ENCODE data around the gene NDUFA12. TPM values are rescaled to one million over a fixed set of nuclear protein-coding genes. Genes with fewer than 3 reads are reported as not detected.

NDUFA12 gene
- total RNA-seq, 1 donor from 2014 or later, result 96.5 TPM

- no peak for TF ChIP-seq CTCF (IDR thresholded peaks at IDR 0.05; ENCODE audit: unreplicated experiment)
- no peak for DNase-seq (ENCODE audit: low spot score)
- H3K36me3 Mint-ChIP-seq (ENCODE audit: low read depth, unreplicated experiment), result peaks cover 7% of the 10 kb centered on the region
- H3K4me3 Mint-ChIP-seq (ENCODE audit: unreplicated experiment), result no peak overlapping the region
- no peak overlapping the region for H3K27ac Mint-ChIP-seq (ENCODE audit: unreplicated experiment)
- no peaks in the 10 kb centered on the region for H3K9me3 Mint-ChIP-seq (ENCODE audit: unreplicated experiment)
- no peaks in the 10 kb centered on the region for H3K27me3 Mint-ChIP-seq (ENCODE audit: unreplicated experiment)
- H3K4me1 Mint-ChIP-seq (ENCODE audit: unreplicated experiment), result no peaks in the 10 kb centered on the region
Observed at GRCh38 chr12:95022477-95022876, 19.0 kb upstream of the NDUFA12 start.

DNA sequence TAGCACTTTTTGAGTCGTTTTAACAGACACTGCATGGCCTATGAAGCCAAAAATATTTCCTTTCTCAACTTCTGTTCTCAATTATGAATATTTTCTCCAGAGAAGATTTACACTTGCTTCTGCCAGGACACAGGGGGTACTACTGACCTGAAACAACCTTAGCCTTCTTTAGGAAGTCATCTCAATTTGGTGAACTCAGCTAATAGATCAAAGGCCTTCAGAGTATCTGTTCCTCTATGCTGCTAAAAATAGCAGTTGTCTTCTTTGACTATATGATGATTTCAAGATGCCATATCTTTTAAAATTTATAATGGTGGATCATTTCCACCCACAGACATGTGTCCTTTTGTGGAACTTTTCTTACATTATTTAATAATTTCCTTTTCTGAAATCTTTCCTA is 14.0 kb upstream of the NDUFA12 start:
- DNase-seq (ENCODE audit: low spot score), result no peak
- peaks cover 14% of the 10 kb centered on the region for H3K36me3 Mint-ChIP-seq (ENCODE audit: low read depth, unreplicated experiment)
- no peaks in the 10 kb centered on the region for H3K4me1 Mint-ChIP-seq (ENCODE audit: unreplicated experiment)
- peaks cover 2% of the 10 kb centered on the region for H3K27me3 Mint-ChIP-seq (ENCODE audit: unreplicated experiment)
- H3K27ac Mint-ChIP-seq (ENCODE audit: unreplicated experiment), result no peak overlapping the region
- no peaks in the 10 kb centered on the region for H3K9me3 Mint-ChIP-seq (ENCODE audit: unreplicated experiment)
- H3K4me3 Mint-ChIP-seq (ENCODE audit: unreplicated experiment), result no peak overlapping the region
- TF ChIP-seq CTCF (IDR thresholded peaks at IDR 0.05; ENCODE audit: unreplicated experiment), result no peak

DNA sequence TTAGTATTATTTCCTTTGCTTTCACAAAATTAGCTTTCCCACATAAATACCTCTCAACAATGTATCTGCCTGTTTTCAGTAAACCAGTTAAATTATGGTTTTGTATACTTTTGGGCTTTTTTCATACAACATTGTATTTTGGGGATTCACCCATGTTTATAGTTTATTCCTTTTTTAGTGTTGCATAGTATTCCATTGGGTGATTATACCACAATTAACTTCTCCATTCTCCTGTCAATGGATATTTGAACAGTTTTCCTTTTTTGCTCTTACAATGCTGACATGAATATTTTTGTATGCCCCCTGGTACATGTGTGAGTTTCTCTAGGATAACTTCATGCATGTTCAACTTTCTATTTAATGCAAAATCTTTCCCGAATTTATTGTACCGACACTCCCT is 12.6 kb upstream of the NDUFA12 start:
- H3K9me3 Mint-ChIP-seq (ENCODE audit: unreplicated experiment), result no peaks in the 10 kb centered on the region
- H3K27me3 Mint-ChIP-seq (ENCODE audit: unreplicated experiment), result peaks cover 2% of the 10 kb centered on the region
- TF ChIP-seq CTCF (IDR thresholded peaks at IDR 0.05; ENCODE audit: unreplicated experiment), result no peak
- no peak overlapping the region for H3K27ac Mint-ChIP-seq (ENCODE audit: unreplicated experiment)
- DNase-seq (ENCODE audit: low spot score), result no peak
- H3K36me3 Mint-ChIP-seq (ENCODE audit: low read depth, unreplicated experiment), result peaks cover 11% of the 10 kb centered on the region
- H3K4me1 Mint-ChIP-seq (ENCODE audit: unreplicated experiment), result no peaks in the 10 kb centered on the region
- H3K4me3 Mint-ChIP-seq (ENCODE audit: unreplicated experiment), result no peak overlapping the region

GRCh38 chr12:95014554-95014953 is 11.1 kb upstream of the NDUFA12 start:
- no peak overlapping the region for H3K27ac Mint-ChIP-seq (ENCODE audit: unreplicated experiment)
- no peak overlapping the region for H3K4me3 Mint-ChIP-seq (ENCODE audit: unreplicated experiment)
- peaks cover 8% of the 10 kb centered on the region for H3K36me3 Mint-ChIP-seq (ENCODE audit: low read depth, unreplicated experiment)
- no peak for DNase-seq (ENCODE audit: low spot score)
- no peak for TF ChIP-seq CTCF (IDR thresholded peaks at IDR 0.05; ENCODE audit: unreplicated experiment)
- no peaks in the 10 kb centered on the region for H3K4me1 Mint-ChIP-seq (ENCODE audit: unreplicated experiment)
- no peaks in the 10 kb centered on the region for H3K9me3 Mint-ChIP-seq (ENCODE audit: unreplicated experiment)
- H3K27me3 Mint-ChIP-seq (ENCODE audit: unreplicated experiment), result peaks cover 2% of the 10 kb centered on the region

GRCh38 chr12:95006206-95006605 is 2.7 kb upstream of the NDUFA12 start:
- Mint-ChIP-seq H3K4me1 (ENCODE audit: unreplicated experiment) (peaks cover 12% of the 10 kb centered on the region), H3K27me3 (ENCODE audit: unreplicated experiment) (peaks cover 2% of the 10 kb centered on the region), H3K9me3 (ENCODE audit: unreplicated experiment) (no peaks in the 10 kb centered on the region), H3K4me3 (ENCODE audit: unreplicated experiment) (no peak overlapping the region), H3K27ac (ENCODE audit: unreplicated experiment) (no peak overlapping the region), H3K36me3 (ENCODE audit: low read depth, unreplicated experiment) (peaks cover 3% of the 10 kb centered on the region)
- DNase-seq (ENCODE audit: low spot score), result no peak
- TF ChIP-seq CTCF (IDR thresholded peaks at IDR 0.05; ENCODE audit: unreplicated experiment), result no peak

Measured in endothelial cell (in vitro differentiated cells).